GM18499 (cell line): ENCODE measurements around the gene KCNAB1.

Source experiments
- ATAC-seq: cut with Tn5 transposase; IDR thresholded peaks from one replicate; pipeline ENCODE4 v1.9.1; 2021; ENCODE audit warnings: moderate number of reproducible peaks; ENCODE audit not compliant: insufficient read depth, unreplicated experiment

The KCNAB1 gene

DNA sequence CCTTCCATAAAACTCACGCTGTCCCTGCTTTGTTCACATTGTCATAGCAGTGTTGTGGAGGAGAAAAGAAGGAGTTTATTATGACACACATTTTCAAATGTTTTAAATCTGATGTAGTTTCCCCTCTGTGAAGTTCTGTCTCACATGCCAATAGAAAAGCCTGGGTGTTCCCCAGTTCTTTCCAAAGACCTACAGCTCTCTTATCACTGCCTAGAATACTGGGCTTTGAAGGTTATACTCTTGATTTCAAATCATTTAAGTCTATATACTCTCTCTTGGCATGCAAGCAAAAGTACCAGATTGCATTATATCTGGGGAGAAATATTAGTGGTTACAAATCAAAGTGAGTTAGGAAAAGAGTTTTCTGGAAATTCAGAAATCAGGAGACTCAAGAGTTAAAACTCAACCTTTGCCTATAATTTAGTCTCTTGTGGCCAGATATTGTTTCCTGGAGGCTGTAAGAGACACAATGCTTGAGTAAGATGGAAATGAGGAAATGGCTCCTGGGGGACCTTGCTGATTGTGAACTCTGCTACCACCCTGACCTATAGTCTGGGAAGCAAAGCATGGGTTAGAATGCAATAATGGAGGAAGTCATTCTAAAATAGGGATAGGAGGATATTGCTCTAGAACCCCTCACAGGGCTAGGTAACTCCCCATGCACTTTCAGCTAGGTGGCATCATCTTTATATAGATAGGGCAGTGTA lies 182.8 kb downstream of the KCNAB1 start:
- no peak for ATAC-seq

DNA sequence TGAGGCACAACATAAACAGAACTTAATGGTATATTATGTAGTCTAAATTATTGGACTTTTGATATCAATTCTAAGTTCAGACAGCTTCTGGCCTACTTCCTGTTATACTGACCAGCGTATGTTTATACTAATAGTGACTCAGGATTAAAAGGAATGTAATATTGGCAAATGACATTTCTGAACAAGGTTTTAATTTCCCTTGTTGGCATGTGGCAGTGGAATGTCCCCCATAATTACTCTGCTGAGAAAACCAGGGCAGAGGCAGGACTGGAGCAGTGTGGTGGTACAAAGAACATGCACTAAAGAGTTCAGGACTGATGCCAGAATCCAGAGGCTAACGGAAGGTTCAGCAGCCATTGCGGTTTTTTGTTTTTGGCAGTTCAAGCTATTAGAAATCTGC lies 184.0 kb downstream of the KCNAB1 start:
- ATAC-seq, result no peak

DNA sequence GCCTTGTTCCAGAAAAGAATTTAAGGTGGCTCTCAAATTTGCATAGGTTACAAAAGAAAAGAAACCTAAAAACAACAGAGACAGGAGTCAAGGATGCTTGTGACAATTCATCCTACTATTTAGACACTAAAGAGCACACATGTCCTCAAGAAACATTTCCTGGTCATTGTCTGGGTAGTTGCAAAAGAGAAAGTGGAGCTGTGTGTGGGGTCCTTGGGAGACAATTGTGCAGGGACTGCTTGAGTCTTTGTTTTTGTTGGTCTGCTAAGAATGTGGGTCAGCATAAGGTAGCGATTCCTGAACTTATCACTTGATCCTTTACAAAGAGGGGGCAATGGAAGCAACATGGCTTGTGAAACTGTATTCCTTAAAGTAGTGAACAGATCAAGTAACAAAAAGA lies 185.3 kb downstream of the KCNAB1 start:
- ATAC-seq, result no peak

DNA sequence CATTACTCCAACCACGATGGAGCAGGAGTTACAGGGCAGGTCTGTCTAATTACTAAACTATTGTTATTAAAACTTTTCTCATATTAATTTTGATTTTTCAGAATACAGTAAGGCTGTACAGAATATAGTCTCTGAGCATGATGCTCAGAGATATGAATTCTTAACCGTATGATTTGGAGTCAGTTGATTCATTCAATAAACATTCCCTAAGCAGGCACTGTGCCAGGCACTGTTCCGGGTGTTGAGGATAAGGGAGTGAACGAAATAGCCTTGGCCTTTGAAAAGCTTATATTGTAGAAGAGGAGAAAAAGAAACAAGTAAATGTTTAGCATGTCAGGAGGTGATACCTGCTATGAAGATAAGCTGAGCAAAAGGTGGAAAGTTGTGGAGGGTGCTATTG lies 187.3 kb downstream of the KCNAB1 start:
- no peak for ATAC-seq

DNA sequence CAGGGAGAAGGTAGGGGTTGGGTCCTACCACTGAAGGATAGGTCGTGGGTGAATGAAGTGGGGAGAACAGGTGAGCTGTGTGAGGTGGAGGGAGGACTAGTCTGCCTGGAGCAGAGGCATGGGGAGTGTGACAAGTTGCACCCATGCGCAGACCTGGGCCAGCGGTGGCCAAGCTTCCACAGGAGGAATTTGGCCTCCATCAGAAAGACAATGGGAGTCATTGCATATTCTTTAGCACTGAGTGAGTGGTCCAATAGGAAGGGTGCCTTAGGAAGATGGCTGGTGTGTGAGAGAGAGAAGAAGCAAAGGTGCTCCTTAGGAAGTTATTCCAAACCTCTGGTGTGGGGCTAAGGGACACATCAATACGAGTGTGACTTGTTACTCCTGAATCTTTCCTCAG lies 191.1 kb downstream of the KCNAB1 start:
- ATAC-seq, result no peak

DNA sequence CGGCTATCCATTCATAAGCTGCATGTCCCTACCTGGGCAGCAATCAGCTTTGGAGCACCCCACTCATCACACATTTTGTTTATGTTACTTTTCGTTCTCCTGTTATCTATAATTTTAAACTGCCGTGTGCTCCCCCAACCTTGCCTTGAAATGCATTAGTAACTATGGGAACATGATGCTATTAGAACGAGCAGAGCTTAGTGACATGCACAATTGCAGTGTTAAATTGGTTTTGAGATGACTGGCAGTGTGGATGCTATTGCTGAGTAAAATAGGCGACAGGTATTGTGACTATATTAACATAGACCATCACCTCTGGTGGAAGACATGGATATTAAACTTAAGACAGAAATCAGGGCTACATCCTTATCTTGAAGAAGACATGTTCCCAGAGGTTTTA lies 191.6 kb downstream of the KCNAB1 start:
- no peak for ATAC-seq

DNA sequence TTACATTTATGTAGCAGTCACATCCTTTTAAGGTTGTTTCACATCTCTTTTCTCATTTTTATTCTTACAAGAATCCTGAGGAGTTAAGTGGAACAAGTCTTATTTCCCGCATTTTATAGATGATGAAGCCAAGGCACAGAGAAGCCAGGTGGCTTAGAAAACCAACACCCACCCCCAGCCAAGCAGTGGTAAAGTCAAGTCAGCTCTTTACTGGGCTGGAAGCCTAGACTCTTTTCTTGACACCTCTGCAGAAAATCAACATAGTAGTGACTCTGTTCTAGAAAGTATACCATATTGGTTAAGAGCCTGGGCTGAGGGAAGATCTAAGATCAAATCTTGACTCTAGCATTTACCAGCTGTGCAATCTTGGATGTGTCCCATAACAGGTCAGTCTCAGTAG lies 195.7 kb downstream of the KCNAB1 start:
- no peak for ATAC-seq

DNA sequence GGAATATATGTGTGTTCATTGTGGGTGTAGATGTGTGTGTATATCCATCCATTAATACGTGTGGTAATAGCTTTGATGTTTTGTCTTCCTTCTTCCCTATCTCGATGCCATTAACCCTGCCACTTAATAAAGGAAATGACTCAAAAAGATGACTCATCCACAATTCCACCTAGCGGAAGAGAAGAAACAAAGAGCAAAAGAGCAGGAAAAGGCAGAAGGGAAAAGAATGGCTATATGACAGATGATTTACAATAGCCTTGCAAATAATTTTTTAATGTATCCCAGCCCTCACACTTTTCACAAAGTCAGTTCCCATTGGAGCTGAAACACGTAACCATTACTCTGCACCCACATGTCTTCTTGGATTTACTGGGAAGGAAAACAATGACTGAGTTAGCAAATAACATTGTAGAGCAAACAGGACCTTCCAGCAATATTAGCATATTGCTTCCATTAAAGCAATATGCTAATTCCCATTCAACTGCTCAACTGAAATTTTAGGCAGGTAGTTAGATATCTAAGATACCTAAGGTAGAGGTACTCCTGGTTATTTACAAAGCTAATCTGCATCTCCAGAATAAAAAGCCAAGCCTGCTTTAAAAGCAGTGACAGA lies 197.2 kb downstream of the KCNAB1 start:
- no peak for ATAC-seq

DNA sequence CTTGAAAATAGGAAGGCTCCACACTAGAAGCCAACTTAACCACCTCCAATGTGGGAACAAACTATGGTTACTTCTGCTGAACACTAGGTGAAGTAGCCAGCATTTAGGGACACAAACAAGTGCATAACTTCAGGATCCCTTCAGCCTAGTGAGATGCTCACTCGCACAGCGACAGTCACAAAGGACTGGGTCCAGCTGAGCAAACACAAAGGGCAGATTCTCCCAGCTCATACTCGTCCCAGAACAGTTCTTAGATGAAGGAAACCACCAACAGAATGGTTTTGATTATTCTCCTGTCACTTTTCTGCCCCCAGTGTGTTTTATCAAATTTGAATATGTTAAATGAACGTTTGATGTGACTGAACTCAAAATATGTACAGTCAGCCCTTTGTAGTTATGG lies 201.6 kb downstream of the KCNAB1 start:
- ATAC-seq, result no peak

DNA sequence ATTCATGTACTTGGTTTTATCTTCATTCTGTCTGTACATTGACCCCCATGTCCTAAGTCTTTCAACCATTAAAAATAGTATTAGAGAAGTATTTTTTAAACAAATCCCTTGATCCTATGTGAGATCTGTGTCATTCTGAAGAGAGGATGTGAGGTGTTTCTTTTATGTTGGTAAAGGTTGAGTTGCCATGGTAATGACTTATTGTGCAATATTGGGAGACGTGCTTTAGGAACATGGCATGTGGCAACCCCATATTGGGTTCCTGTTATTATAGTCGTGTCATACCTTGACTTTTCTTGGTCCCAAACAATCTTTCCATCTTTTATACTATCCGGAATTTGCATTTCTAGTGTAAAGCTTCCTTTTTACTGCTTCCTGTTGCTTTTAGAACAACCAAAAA lies 203.1 kb downstream of the KCNAB1 start:
- ATAC-seq, result no peak

DNA sequence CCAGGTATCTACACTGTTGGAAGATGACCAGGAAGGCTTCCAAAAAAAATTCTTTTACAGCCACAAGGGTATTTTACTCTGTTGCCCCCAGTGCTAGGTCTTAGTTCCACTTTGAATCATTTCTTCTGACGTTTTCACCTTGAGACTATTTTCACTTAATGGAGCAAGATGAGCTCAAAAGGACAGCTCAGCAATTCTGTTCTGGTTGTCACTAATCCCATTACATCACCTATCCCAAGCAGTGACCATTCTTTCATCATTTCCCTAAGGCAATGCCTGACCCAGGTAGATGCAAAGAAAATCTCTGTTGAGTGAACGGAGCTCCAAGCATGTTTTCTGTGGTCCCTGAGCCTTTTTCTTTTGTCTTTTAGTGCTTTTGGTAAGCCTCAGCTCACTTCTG lies 210.0 kb downstream of the KCNAB1 start:
- no peak for ATAC-seq

DNA sequence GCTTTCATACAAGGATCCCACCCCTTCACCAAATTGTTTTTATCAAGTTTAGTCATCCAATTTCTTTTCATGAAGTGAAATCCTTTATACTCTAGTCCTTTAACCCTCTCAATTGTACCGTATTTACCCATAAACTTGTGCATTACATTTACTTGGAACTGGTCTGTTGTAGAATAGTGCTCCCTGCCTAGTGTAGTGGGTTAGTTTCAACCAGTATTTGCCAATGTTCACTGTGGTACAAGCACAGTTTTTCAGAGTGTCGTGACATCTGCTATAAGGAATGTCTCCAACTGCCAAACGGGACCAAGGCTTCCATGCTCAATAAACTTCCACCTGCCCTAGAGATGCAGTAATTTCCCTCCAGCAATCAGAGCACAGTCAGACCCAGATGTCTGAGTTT lies 211.9 kb downstream of the KCNAB1 start:
- ATAC-seq, result no peak

DNA sequence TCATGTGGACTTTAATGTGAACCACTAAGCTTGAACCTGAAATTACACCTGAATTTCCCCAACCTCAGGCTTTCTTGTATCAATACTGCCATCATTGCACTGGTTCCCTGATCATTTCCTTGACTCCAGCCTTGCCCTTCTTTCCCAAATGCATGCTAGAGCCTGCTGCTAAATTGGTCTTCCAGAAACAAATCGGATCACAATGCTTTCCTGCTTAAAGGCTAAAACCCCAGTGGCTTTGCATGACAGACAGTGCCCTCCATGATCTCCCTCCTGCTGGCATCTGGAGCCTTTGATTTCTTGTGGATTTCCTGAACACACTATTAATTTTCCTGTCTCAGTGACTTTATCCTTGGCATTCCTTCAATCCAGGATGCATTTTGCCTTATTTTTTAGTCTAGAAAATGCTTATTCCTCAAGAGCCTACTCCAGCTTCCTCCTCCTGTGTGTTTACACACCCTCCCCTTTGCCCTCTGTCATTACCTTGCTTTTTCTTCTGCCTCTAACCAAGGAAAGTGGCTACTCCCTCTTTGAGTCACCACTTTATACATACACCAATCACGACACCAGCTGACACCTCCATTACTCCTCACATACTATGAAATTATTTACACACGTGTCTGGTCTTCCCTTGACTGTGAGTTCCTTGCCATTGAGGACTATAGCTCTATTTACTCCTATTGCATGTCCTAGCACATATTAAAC lies 214.6 kb downstream of the KCNAB1 start:
- ATAC-seq, result no peak

DNA sequence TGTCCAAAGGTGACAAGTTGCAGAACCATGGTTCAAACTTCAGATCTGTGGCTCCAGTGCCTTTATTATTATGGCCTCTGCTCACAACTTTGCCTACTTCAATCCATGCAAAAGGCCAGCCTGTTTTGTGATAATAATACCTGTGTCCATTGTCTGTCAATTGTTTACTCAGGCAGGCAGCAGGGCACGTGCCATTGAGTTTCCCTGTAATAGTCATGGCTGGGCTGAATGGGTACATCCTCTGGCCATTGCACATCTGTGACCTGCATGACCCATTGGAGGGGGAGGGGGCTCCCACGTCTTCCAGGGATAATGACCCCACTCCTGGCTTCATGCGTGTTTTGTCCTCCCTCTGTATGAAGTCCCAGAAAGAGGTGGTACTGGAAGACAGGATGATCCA lies 219.1 kb downstream of the KCNAB1 start:
- ATAC-seq, result no peak

DNA sequence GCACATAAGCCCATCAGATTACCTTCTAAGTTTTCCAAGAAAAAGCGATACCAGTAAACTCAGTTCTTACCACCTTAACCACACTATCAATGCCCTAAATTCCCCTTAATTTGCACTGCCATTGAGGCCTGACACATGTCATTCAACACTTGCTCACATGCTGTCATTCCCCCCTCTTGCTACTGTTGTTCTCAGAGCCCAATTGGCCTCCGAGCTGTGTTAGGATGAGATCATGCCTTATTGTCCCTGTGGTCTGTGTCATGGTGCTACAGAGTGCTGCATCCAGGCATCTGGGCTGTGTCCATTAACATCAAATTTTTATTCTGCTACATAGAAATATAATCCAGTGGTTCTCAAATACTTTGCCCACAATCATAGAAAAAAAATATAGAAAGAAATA lies 221.0 kb downstream of the KCNAB1 start:
- ATAC-seq, result no peak

DNA sequence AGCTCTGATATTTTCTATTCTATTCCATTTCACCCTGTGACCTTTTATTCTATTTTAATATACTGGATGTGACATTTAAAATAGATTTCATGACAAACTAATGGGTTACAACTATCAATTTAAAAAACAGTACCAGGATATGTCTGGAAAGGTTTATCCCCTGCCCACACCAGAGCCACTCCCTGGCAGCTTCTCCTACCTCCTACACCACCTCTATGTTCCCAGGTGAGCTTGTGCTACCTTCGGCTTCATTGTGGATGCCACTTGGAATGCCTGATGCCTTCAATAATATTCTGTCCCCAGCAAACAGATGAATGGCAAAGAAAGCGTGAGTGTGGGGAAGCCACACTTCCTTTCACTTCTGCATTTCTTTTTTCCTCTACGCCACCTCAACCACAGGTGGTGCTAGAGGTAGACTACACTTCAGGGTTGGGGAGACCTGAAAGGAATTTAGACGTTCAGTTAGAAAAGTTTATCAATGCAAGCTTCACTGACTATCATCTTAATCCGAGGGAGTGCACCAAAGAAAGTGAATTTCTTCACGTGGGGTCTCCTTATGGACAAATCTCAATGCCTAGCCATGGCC lies 221.5 kb downstream of the KCNAB1 start:
- peak; percentile 99 for ATAC-seq

DNA sequence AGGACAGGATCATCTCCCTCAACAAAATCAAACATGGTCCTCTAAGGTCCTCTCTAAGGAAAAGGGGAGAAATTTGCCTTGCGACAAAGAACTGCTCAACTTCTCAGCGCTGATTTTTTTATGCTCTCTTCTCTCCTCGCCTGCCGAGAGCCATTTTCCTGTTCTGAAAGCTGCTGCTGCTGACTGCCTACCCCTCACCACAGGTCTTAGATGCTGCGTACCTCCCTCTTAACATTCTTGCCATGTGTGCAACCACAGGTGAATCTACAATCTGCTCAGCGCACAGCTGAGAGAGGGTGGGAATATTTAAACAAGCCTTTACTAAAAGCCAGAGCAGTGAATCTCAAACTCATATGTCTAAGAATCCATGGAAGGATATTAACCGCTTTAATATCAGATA lies 223.8 kb downstream of the KCNAB1 start:
- no peak for ATAC-seq

DNA sequence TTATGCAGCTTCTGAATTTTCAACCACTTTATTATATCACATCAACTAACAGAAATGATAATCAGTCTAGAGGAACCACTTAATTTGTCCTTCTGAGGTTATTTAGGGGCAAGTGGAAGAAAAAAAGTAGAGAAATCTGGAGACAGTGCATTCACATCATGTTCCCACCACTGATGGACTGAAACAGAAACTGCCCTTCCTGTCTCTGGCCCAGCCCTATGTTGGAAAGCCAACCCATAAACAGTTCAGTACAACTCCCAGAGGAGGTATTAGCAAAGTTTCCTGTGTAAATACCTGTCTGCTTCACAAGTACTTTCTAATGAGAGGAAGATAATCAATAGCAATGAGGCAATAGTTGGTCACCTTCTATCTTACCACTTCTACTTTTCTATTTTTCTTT lies 228.7 kb downstream of the KCNAB1 start:
- no peak for ATAC-seq

DNA sequence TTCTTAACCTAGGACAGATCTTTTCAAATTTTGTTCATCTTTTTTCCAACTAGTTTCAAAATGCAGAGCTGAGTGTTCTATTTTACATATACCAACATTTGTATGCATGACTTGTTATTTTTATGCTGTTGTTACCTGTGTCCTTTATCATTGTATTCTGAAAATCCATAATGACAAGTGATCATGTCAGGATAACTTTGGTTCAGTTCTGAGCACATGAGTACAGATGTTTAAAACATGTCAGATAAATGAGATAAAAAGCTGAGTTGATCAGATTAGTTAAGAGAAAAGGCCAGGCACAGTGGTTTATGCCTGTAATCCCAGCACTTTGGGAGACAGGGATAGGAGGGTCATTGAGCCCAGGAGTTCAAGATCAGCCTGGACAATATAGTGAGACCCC lies 229.6 kb downstream of the KCNAB1 start:
- ATAC-seq, result no peak

DNA sequence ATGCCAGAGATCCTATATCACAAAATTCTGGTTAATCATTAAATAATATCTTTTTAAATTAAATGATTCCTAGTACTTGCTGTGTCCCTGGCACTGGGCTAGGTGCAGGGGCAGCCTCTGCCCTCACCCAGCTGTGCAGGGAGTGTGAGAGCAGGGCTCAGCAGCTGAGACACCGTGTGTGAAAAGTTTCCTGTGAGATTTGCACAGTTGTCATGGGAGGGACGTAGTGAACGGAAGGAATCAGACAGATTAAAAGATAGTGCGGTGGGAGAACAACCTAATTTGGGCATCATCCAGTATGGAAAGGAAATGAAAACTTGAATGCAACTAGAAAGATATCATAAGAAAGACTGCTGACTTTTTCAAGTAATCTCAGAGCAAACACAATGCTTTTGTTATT lies 230.4 kb downstream of the KCNAB1 start:
- no peak for ATAC-seq

DNA sequence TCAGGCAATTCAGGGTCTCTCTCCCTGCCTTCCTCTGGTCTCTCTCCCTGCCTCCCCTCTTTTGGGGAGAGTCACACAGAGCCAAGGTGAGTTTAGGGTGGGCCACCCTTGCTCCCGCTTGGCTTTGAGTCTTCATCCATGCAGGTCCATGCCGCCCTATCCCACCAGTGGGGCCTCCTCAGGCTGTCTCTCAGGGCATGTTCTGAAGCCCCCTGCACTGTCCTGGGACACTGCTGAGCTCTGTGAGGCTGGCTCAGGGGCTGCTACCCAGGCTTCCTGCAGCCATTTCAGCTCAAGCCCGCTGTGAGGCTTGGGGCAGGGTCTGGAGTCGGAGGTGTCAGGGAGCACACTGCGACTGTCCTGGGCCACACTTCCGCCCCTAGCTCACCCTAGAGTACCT lies 231.4 kb downstream of the KCNAB1 start:
- no peak for ATAC-seq
